Stimulated activated CD4-positive, alpha-beta T cell treated with anti-CD3 and anti-CD28 coated beads, TNF-alpha, amount 100 ng/mL, for 4 hours (primary cell): Measurements from ENCODE around the gene PRXL2C.
A peak's percentile ranks its signal among the peaks of the same experiment; 100 is the strongest.
"Not testable (repeated sequence)": the region's sequence is repeated elsewhere in the genome, so short reads cannot be mapped to it uniquely, and the experiment has no call there.

Source experiments
- DNase-seq, 3 experiments: peaks; one replicate each; pipeline ENCODE4 v3.0.0-alpha.2; 2020; ENCODE audit warnings: low read depth in 3 of 3

PRXL2C gene

DNA sequence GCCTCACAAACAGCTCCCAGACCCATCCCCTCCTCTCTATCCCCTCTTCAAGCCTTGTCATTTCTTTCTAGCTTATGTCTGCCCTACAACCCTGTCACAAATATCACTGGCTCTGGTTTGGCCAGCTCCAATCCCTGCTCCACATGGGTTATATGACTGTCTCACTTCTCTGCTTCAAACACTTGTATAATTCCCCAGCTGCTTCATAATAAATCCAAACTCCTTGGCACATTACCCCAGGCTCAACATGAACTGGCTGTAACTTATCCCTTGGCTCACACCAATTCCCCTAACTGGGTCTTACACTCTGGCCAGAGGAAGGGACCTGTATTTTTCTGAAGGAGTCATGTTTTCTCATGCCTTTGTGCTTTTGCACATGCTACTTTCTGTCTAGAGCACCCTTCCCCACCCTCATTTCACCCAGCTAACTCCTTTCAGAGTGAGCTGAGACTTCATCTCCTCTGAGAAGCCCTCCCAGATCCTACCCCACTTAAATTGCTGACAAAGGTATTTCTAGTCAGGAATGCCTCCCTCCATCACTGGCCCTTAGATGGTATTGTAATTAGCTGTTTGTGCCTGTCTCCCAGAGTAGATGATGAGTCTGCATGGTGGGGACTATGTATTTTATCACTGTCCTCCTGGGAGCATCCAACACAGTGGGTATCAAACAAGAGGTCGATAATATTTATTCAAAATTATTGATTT is 5.3 kb downstream of the PRXL2C start:
- DNase-seq: no peak

DNA sequence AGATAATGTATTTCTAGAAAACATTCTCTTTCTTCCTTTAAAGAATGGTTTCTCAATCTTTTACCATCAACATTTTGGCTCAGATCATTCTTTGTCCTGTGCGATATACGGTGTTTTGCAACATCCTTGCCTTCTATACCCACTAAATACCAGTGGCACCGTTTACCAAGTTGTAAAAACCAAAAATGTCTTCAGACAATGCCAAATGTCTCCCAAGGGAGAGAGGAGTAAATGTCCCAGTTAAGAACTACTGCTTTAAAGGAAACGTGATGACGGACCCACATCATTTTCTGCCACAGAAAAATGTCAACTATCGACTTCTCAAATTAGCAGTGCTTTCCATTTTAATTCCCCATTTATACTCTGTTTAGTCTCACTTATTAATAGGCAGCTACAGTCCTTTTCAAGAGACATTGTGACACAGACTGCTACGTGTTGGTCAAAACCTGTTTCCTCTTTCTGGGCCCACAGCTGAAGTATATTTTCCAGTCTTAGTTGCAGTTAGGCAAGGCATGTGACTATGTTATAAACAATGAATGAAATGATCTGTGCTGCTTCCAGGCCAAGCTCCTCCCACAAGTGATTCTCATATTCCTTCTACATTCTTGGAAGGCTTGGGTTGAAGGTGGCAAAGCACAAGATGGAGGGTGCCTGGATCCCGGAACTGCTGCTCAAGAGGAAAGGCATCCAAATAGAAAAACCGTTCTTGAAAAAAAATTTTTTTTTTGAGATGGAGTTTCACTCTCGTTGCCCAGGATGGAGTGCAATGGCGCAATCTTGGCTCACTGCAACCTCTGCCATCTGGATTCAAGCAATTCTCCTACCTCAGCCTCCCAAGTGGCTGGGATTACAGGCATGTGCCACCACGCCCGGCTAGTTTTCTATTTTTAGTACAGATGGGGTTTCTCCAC is 8.8 kb downstream of the PRXL2C start:
- DNase-seq: no peak

DNA sequence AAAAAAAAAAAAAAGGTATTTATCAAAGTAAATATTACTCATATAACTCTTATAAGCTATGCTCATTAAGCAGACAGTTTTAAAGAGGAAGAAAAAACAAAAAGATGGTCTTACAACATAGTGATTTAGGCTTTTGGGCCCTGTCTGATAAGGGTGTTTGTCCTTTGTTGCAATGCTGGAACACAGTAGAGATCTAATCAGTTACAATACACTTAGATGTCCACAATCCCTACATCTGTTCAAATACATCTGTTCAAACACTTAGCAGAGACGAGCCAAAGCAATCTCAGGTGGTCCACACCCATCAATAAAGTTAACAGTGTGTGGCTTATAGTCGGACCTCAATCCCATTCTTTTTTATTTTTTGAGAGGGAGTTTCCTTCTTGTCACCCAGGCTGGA is 11.0 kb downstream of the PRXL2C start:
- DNase-seq: no peak

DNA sequence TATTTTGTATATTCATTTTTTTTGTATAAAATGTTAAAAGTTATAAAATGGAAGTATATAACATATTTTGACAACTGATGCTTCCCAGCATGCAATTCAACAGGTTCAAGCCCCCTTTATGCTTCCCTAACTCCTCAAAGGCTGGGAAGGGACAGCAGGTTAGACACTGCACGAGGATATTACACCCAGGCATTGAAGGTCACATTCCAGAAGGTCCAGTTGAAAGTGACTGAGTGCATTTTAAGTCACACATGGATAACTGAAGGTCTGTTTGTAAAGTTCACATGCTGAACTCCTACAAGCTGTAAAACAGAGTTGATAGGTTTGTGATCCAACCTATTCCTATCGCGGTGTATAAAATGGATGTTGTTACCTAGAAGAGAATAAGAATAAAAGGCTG is 13.6 kb downstream of the PRXL2C start:
- no peak for DNase-seq

DNA sequence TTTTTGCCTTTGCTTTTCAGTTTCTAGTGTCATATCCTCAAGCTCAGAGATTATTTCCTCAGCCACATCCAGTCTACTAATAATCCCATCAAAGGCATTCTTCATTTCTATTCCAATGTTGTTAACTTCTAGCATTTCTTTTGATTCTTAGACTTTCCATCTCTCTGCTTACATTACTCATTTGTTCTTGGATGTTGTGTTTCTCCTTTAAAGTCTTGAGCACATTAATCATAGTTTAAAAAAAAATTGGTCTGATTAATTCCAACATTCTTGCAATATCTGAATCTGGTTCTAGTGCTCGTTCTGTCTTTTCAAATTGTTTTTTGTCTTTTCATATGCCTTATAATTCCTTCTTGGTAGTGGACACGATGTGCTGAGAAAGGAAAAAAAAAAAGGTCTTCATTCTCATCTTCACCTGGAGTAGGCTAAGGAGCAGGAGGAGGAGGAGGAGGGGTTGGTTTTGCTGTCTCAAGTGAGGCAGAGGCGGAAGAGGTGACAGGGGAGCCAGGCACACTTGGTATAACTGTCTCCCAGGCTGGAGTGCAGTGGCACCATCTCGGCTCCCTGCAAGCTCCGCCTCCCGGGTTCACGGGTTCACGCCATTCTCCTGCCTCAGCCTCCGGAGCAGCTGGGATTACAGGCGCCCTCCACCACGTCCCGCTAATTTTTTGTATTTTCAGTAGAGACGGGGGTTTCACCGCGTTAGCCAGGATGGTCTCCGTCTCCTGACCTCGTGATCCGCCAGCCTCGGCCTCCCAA is 16.3 kb downstream of the PRXL2C start:
- DNase-seq: no peak

- no peak for DNase-seq
These were observed 18.7 kb downstream of the PRXL2C start for GRCh38 chr9:96636368-96636767.

DNA sequence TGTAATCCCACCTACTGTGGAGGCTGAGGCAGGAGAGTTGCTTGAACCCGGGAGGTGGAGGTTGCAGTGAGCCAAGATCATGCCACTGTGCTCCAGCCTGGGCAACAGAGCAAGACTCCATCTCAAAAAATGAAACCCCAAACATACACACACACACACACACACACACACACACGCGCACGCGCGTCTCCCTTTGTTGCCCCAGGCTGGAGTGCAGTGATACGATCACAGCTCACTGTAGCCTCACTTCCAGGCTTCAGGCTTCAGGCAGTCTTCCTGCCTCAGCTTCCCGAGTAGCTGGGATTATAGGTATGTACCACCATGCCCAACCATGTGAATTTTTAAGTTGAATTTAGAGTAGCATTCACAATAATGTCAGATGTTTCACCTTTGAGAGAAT is 21.5 kb downstream of the PRXL2C start:
- DNase-seq: not testable (repeated sequence)

DNA sequence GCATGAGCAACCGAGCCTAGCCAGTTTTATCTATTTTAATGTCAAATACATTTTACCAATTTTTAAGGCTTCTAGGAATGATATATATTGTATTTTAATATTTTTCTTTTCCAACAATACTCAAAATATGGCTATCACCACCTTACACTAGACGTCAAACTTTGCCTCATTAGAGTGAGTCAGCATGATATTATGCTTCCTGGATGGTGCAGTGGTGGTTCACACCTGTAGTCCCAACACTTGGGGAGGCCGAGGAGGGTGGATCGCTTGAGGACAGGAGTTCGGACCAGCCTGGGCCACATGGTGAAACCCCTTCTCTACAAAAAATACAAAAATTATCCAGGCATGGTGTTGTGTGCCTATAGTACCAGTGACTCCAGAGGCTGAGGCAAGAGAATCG is 28.2 kb downstream of the PRXL2C start:
- DNase-seq: no peak

GRCh38 chr9:96621618-96622017 is 33.5 kb downstream of the PRXL2C start:
- DNase-seq: no peak

GRCh38 chr9:96620832-96621269 is 34.3 kb downstream of the PRXL2C start:
- DNase-seq: no peak

DNA sequence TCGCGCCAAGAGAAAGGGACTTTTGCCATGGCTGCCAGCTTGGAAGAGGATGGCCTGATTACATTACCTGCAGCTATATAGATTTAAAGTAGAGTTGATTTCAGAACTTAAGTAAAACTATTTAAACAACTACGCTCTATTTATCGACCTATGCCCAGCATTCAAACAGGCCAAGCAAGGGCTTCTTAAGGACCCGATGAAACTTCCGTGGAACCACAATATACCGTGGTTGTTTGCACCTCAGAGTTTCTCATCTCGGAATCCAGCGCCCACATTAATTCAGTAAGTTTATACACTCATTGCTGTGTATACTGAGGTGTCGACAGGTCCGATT is 35.0 kb downstream of the PRXL2C start:
- no peak for DNase-seq

GRCh38 chr9:96619491-96620180 is 35.5 kb downstream of the PRXL2C start, which contains the start of gene CDC14B:
CDC14B (minus strand) TSS chr9:96619843; CDS start chr9:96619378, 465 bp downstream.
- DNase-seq: peak; percentile 57 to 69 (median 58)

GRCh38 chr9:96619124-96619465 is 36.0 kb downstream of the PRXL2C start:
- no peak for DNase-seq

DNA sequence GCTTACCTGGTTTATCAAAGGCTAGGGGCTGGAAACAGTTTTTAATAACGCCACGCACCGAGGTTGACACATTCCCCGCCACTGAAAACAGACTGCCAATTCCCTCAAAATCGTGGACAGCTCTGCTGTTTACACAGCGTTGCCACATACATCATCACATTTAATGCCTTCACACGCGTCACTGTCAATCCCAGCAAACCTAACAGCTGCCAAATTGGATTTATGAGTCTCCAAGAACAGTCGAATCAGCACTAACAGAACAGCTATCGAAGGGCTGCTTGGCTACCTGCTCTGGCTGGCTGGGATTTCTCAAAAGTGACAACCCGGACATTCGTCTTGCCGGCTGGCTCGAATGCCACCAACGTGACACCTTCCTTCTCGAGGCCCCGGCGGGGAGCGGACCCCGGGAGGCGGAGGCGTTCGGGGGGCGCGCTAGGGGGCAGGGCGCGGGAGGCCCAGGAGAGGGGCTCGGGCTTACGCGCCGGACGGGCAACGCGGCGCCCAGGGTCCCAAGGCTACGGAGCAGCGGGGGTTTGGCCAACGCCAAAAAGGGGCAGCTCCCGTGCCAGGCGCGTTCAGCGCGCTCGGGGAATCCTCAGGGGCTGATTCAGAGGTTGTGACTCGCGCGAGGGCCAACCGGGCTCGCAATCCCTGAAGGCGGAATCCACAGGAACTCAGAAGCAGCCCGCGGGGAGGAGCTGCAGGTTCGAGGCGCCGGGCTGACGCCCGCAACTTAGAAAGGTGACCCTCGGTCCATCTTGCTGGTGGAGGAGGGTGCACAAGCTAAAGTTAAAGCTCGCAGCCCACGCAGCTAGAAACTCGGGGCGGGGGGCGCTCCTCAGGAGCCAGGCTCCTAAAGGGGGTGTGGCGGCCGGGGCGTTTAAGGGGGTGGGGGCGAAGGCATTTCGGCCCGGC is 36.7 kb downstream of the PRXL2C start:
- DNase-seq: peak in 1 of 3 experiments; percentile 5

GRCh38 chr9:96617439-96618185 is 37.5 kb downstream of the PRXL2C start:
- no peak for DNase-seq

DNA sequence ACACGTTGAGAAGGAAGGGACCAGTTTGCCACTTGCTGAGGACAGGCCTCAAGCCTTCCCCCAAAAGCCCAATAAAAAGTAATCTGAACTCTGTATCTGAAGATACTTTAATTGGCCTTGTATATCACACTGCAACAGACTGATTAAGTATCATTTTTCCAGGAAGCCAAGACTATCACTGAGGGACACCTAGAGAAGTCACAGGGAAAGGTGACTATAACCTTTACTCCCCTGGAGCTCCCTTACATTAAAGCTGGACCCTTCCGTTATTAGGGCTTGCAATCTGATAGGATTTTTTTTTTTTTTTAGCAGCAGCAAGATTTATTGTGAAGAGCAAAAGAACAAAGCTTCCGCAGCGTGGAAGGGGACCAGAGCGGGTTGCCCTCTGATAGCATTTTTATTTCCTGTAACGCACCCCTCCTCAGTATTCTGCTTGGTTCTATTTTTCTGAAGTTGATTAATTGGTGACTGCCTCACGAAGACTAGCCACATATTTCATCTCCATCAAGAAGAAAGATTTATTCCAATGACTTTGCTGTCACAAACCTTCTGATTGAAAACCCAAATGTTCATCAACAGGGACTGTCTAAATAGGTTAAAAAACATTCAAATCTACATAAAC is 38.2 kb downstream of the PRXL2C start:
- no peak for DNase-seq

DNA sequence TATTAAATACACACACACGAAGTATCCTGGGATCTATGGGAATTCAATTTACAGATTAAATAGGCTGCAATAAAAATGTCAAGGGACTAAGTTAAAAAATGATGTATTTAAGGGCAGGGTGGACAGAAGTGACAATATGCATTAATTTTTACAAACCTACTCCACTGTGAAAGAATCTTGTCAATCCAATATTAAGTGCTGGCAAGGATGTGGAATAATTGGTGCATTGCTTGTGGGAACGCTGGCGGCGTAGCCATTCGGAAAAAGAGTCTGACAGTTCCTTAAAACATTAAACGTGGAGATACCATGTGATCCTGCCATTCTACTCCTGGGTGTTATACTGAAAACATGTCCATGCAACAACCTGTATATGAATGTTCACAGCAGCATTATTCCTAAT is 39.7 kb downstream of the PRXL2C start:
- no peak for DNase-seq

GRCh38 chr9:96614664-96615063 is 40.5 kb downstream of the PRXL2C start:
- DNase-seq: not testable (repeated sequence)

GRCh38 chr9:96612966-96613589 is 42.0 kb downstream of the PRXL2C start:
- no peak for DNase-seq
